Esophagus (tissue), 2 donors: ENCODE data around the gene SCCPDH. TPM values are rescaled to one million over a fixed set of nuclear protein-coding genes. Genes with fewer than 3 reads are reported as not detected.
"Not testable (repeated sequence)": the region's sequence is repeated elsewhere in the genome, so short reads cannot be mapped to it uniquely, and the experiment has no call there.

Experiments
- H3K27ac ChIP-seq, 2 donors: one replicate each; pipeline ENCODE4 v1.5.1; 2013; ENCODE audit warnings: low read depth in 2 of 2, mild to moderate bottlenecking in 2 of 2, inconsistent platforms in 1 of 2, low read length in 1 of 2, moderate library complexity in 1 of 2
- H3K27me3 ChIP-seq, 2 donors: one replicate each; pipeline ENCODE4 v1.6.1; 2013; ENCODE audit warnings: low read length in 2 of 2, control low read depth in 1 of 2, mild to moderate bottlenecking in 1 of 2; ENCODE audit not compliant: insufficient read depth in 2 of 2, control insufficient read depth in 1 of 2
- H3K36me3 ChIP-seq, 2 donors: one replicate each; pipeline ENCODE4 v1.6.1; 2013; ENCODE audit warnings: low read length in 1 of 2; ENCODE audit not compliant: control insufficient read depth in 2 of 2, insufficient read depth in 2 of 2
- H3K4me1 ChIP-seq, 2 donors: one replicate each; pipeline ENCODE4 v1.6.1; 2013; ENCODE audit warnings: low read length in 1 of 2; ENCODE audit not compliant: control insufficient read depth in 2 of 2, insufficient read depth in 2 of 2
- H3K4me3 ChIP-seq, 2 donors: one replicate each; pipeline ENCODE4 v1.5.1; 2013; ENCODE audit warnings: low read length in 2 of 2, mild to moderate bottlenecking in 2 of 2, low read depth in 1 of 2, moderate library complexity in 1 of 2
- H3K9me3 ChIP-seq, 2 donors: one replicate each; pipeline ENCODE4 v1.6.1; 2013; ENCODE audit warnings: mild to moderate bottlenecking in 2 of 2, low read depth in 1 of 2, low read length in 1 of 2, moderate library complexity in 1 of 2; ENCODE audit not compliant: control insufficient read depth in 2 of 2, insufficient read depth in 1 of 2
- WGBS, 2 donors: extraction: QIAGEN DNeasy Blood & Tissue Kit; methylation state at CpG; one replicate each; pipeline ENCODE4 v1.1.7; 2013; 5-methylcytosine and 5-hydroxymethylcytosine counted together
- polyA plus RNA-seq, 2 donors: library from polyadenylated mRNA; stranded (reverse); fragments of 200-250 nt; gene quantifications; one replicate each; pipeline ENCODE4 v1.2.3, GENCODE V29; 2013
- donor health status: healthy with polysubstance abuse.
- donor health status: Bipolar disorder and iron deficiency.

Gene SCCPDH
- polyA plus RNA-seq, 2 donors = 1.2 to 3.6 TPM

- Histone ChIP-seq H3K4me3 (peak overlapping the region; percentile 57 to 61), H3K4me1 (peaks cover 0 to 2% of the 10 kb centered on the region in 2 donors), H3K27ac (peak overlapping the region; percentile 56 to 71), H3K27me3 (no peaks in the 10 kb centered on the region), H3K36me3 (peaks cover 0 to 2% of the 10 kb centered on the region in 2 donors), H3K9me3 (no peaks in the 10 kb centered on the region)
- 0 to 1% methylated on average over 13 of the region's 13 CpGs for WGBS, 2 donors
Observed at GRCh38 chr1:246724731-246725095, 504 bp downstream of the SCCPDH start.

GRCh38 chr1:246725191-246725590 is 982 bp downstream of the SCCPDH start:
- peaks cover 0 to 2% of the 10 kb centered on the region in 2 donors for H3K4me1 ChIP-seq
- H3K27ac ChIP-seq = no peak overlapping the region
- H3K36me3 ChIP-seq = peaks cover 0 to 2% of the 10 kb centered on the region in 2 donors
- peak overlapping the region in 1 of 2 donors; percentile 61 for H3K4me3 ChIP-seq
- 38 to 40% methylated on average over 9 of the region's 9 CpGs for WGBS, 2 donors
- H3K27me3 ChIP-seq = no peaks in the 10 kb centered on the region
- H3K9me3 ChIP-seq = no peaks in the 10 kb centered on the region

- peaks cover 0 to 2% of the 10 kb centered on the region in 2 donors for H3K36me3 ChIP-seq
Observed at GRCh38 chr1:246726255-246726679, 2.1 kb downstream of the SCCPDH start.

GRCh38 chr1:246726881-246727280 is 2.7 kb downstream of the SCCPDH start:
- no peak overlapping the region for H3K27ac ChIP-seq
- H3K36me3 ChIP-seq = peaks cover 0 to 2% of the 10 kb centered on the region in 2 donors
- WGBS, 2 donors = 84 to 85% methylated on average over 4 of the region's 4 CpGs
- no peaks in the 10 kb centered on the region for H3K27me3 ChIP-seq
- H3K4me1 ChIP-seq = peaks cover 0 to 2% of the 10 kb centered on the region in 2 donors
- no peaks in the 10 kb centered on the region for H3K9me3 ChIP-seq
- no peak overlapping the region for H3K4me3 ChIP-seq

More at GRCh38 chr1:246726255-246726679, 2.1 kb downstream of the SCCPDH start:
- H3K9me3 ChIP-seq = no peaks in the 10 kb centered on the region
- H3K4me3 ChIP-seq = no peak overlapping the region
- no peaks in the 10 kb centered on the region for H3K27me3 ChIP-seq
- no peak overlapping the region for H3K27ac ChIP-seq
- WGBS, 2 donors = 72 to 85% methylated on average over 4 of the region's 4 CpGs
- peaks cover 0 to 2% of the 10 kb centered on the region in 2 donors for H3K4me1 ChIP-seq

DNA sequence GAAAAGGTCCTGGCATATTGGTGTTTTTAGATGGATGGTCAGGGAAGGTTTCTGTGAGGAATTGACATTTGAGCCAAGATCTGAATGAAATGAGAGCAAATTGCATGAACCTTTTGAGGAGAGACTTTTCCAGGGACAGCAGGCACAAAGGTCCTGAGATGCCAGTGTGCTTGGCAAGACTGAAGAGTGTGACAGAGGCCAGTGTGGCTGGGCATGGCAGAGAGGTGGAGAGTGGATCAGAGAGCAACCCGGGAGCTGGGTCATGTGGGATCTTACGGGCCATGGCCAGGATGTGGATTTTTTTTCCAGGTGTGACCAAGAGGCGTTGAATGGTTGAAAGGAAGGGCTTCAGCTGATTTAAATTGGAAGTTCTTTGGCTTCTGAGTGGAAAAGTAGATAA is 3.4 kb downstream of the SCCPDH start:
- H3K36me3 ChIP-seq = peaks cover 0 to 2% of the 10 kb centered on the region in 2 donors
- no peak overlapping the region for H3K27ac ChIP-seq
- H3K9me3 ChIP-seq = no peaks in the 10 kb centered on the region
- H3K4me1 ChIP-seq = peaks cover 0 to 2% of the 10 kb centered on the region in 2 donors
- WGBS, 2 donors = 97% methylated on average over 3 of the region's 3 CpGs
- no peak overlapping the region for H3K4me3 ChIP-seq
- H3K27me3 ChIP-seq = no peaks in the 10 kb centered on the region

DNA sequence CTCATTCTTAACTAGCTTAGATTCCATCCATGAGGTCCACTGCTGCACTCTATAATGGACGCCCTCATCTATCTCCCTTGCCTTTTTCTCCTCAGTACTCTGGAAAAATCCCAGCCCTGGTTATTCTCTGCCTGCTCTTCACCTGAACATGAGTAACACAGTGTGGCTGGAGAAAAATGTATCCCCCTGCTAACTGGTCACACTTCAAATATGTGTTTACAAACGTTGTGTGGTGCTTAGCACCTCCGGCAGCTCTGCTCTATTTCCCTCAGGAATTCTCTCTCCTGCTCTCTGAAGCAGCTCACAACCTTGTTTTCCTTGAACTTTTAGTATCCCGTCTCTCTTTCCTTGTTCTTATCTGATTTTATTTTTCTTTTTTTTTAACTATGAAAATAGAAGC is 4.1 kb downstream of the SCCPDH start:
- no peak overlapping the region for H3K4me3 ChIP-seq
- H3K36me3 ChIP-seq = peaks cover 0 to 2% of the 10 kb centered on the region in 2 donors
- H3K27me3 ChIP-seq = no peaks in the 10 kb centered on the region
- peaks cover 0 to 2% of the 10 kb centered on the region in 2 donors for H3K4me1 ChIP-seq
- no peak overlapping the region for H3K27ac ChIP-seq
- no peaks in the 10 kb centered on the region for H3K9me3 ChIP-seq
- WGBS, 2 donors = 92 to 93% methylated on average over 4 of the region's 4 CpGs

DNA sequence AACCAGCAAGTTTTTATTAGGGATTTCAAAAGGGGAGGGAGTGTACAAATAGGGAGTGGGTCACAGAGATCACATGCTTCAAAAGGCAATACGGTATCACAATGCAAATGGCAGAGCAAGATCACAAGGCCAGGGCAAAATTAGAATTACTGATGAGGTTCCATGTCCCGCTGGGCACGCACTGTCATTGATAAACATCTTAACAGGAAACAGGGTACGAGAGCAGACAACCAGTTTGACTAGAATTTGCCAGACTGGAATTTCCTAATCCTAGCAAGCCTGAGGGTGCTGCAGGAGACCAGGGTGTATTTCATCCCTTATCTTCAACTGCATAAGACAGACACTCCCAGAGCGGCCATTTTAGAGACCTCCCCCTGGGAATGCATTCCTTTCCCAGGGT is 4.8 kb downstream of the SCCPDH start:
- not testable (repeated sequence) for H3K36me3 ChIP-seq, H3K4me3 ChIP-seq, H3K27me3 ChIP-seq, H3K27ac ChIP-seq, H3K4me1 ChIP-seq, H3K9me3 ChIP-seq
- 93 to 94% methylated on average over 5 of the region's 5 CpGs for WGBS, 2 donors

- 89 to 95% methylated on average over 8 of the region's 8 CpGs for WGBS, 2 donors
- H3K27ac ChIP-seq = no peak overlapping the region
- peaks cover 0 to 2% of the 10 kb centered on the region in 2 donors for H3K36me3 ChIP-seq
- no peaks in the 10 kb centered on the region for H3K27me3 ChIP-seq
- no peaks in the 10 kb centered on the region for H3K4me1 ChIP-seq
- no peak overlapping the region for H3K4me3 ChIP-seq
- H3K9me3 ChIP-seq = no peaks in the 10 kb centered on the region
Observed at GRCh38 chr1:246730839-246731238, 6.6 kb downstream of the SCCPDH start.

GRCh38 chr1:246731873-246732272 is 7.7 kb downstream of the SCCPDH start:
- H3K9me3 ChIP-seq, H3K4me3 ChIP-seq, H3K36me3 ChIP-seq, H3K27ac ChIP-seq, H3K4me1 ChIP-seq, H3K27me3 ChIP-seq: not testable (repeated sequence)
- 94 to 98% methylated on average over 3 of the region's 3 CpGs for WGBS, 2 donors

- H3K4me1 ChIP-seq = no peaks in the 10 kb centered on the region
- H3K27me3 ChIP-seq = no peaks in the 10 kb centered on the region
- no peak overlapping the region for H3K27ac ChIP-seq
- H3K9me3 ChIP-seq = no peaks in the 10 kb centered on the region
- no peaks in the 10 kb centered on the region for H3K36me3 ChIP-seq
- no peak overlapping the region for H3K4me3 ChIP-seq
Observed at GRCh38 chr1:246733704-246734103, 9.5 kb downstream of the SCCPDH start.
